ENCODE measurements around the gene SS18.

The SS18 gene

GRCh38 chr18:26091047-26091630 is 726 bp upstream of the SS18 start:
- Histone ChIP-seq H3K79me2 (ENCODE audit: insufficient read depth, low read length) (peaks cover 43% of the 10 kb centered on the region), H3K9me2 (replicated peaks; ENCODE audit: insufficient read depth, low read length) (no peaks in the 10 kb centered on the region), H3K4me3 (ENCODE audit: insufficient read depth, low read length, poor library complexity, severe bottlenecking) (peak overlapping the region; percentile 98), H3K36me3 (ENCODE audit: low read length) (peaks cover 26% of the 10 kb centered on the region), H3K27me3 (ENCODE audit: low read length) (no peaks in the 10 kb centered on the region), H3K27ac (ENCODE audit: low read depth, low read length) (peak overlapping the region; percentile 90), H4K20me1 (ENCODE audit: low read depth, low read length) (peaks cover 31% of the 10 kb centered on the region), H2AFZ (ENCODE audit: low read depth, low read length, severe bottlenecking) (peak overlapping the region; percentile 85), H3K9me3 (ENCODE audit: insufficient read depth, low read length) (no peaks in the 10 kb centered on the region), H3K9ac (ENCODE audit: low read length) (peak overlapping the region; percentile 97), H3K4me2 (ENCODE audit: low read depth, low read length, poor library complexity, severe bottlenecking) (peak overlapping the region; percentile 82), H3F3A (ENCODE audit: insufficient read depth) (peaks cover 25% of the 10 kb centered on the region)
- no peak for TF ChIP-seq EZH2phosphoT487 (conservative IDR thresholded peaks at IDR 0.05; ENCODE audit: low read length)
- TF ChIP-seq, protein P1, sequence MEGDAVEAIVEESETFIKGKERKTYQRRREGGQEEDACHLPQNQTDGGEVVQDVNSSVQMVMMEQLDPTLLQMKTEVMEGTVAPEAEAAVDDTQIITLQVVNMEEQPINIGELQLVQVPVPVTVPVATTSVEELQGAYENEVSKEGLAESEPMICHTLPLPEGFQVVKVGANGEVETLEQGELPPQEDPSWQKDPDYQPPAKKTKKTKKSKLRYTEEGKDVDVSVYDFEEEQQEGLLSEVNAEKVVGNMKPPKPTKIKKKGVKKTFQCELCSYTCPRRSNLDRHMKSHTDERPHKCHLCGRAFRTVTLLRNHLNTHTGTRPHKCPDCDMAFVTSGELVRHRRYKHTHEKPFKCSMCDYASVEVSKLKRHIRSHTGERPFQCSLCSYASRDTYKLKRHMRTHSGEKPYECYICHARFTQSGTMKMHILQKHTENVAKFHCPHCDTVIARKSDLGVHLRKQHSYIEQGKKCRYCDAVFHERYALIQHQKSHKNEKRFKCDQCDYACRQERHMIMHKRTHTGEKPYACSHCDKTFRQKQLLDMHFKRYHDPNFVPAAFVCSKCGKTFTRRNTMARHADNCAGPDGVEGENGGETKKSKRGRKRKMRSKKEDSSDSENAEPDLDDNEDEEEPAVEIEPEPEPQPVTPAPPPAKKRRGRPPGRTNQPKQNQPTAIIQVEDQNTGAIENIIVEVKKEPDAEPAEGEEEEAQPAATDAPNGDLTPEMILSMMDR (IDR thresholded peaks at IDR 0.05; ENCODE audit: insufficient read depth, low read length, poor library complexity, severe bottlenecking): no peak

DNA sequence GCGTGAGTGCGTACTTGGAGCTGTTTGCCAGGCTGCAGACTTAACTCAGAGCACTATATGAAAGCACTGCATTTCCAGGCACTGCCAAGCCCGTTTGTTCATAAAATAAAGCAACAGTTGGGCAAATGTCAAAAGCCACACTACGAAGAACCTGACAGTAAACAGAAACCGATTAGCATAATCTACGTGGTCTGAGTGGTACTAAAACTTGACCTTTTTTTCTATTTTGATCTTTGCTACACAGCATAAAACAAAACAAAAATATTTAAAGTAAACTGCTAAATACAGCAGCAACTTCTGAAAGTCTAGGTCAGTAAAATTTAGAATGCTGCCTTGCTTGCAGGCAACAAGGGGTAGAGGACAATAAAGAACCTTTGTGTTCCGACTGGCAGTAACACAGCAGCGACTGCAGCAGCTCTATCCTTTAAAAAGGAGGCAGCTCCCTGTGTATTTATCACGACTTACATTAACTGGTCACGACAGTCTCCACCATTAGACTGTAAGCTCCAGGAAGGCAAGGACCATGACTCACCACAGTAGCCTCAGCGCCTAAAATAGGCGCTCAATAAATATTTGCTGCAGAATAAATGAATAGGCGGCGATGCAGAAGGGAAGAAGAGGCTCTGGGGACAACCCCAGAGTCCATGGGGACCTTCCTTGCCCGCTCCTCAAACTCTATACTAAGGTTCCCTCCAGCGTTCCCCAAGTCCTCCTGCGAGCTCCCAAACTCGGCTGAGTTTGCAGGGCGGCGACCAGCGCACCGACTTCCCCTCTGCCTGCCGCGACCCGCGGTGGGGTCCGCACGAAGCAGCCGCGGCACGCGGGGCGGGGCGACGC is 902 bp downstream of the SS18 start:
- no peak for TF ChIP-seq EZH2phosphoT487 (conservative IDR thresholded peaks at IDR 0.05; ENCODE audit: low read length)
- TF ChIP-seq, protein P1 (IDR thresholded peaks at IDR 0.05; ENCODE audit: insufficient read depth, low read length, poor library complexity, severe bottlenecking): no peak
- H3K27ac ChIP-seq (ENCODE audit: low read depth, low read length): peak overlapping the region; percentile 90
- peaks cover 43% of the 10 kb centered on the region for H3K36me3 ChIP-seq (ENCODE audit: low read length)
- peak overlapping the region; percentile 82 for H3K4me2 ChIP-seq (ENCODE audit: low read depth, low read length, poor library complexity, severe bottlenecking)
- no peaks in the 10 kb centered on the region for H3K9me3 ChIP-seq (ENCODE audit: insufficient read depth, low read length)
- H3K9me2 ChIP-seq (replicated peaks; ENCODE audit: insufficient read depth, low read length): no peaks in the 10 kb centered on the region
- no peaks in the 10 kb centered on the region for H3K27me3 ChIP-seq (ENCODE audit: low read length)
- H3F3A ChIP-seq (ENCODE audit: insufficient read depth): peaks cover 35% of the 10 kb centered on the region
- H3K4me3 ChIP-seq (ENCODE audit: insufficient read depth, low read length, poor library complexity, severe bottlenecking): peak overlapping the region; percentile 98
- peak overlapping the region; percentile 97 for H3K9ac ChIP-seq (ENCODE audit: low read length)
- H4K20me1 ChIP-seq (ENCODE audit: low read depth, low read length): peaks cover 45% of the 10 kb centered on the region
- no peak overlapping the region for H2AFZ ChIP-seq (ENCODE audit: low read depth, low read length, severe bottlenecking)
- peaks cover 59% of the 10 kb centered on the region for H3K79me2 ChIP-seq (ENCODE audit: insufficient read depth, low read length)

DNA sequence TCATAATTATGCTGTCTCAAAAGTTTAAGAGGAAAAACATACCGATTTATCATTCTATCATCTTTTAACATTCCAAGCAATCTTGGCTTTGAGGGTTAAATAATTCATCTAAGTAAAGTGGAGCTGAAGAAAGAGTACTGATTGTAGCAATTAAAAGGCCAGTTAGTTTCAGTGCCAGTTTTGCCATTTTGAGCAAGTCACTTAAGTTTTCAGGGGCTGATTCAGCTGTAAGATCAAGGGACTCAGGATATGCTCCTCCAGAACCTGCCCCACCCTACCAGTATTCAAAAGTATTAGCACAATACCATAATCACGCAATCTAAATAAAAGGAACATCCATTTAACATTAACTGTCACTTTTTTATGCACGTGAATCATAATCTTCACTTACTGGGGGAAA is 1.9 kb downstream of the SS18 start:
- TF ChIP-seq EZH2phosphoT487 (conservative IDR thresholded peaks at IDR 0.05; ENCODE audit: low read length): no peak
- peaks cover 41% of the 10 kb centered on the region for H3F3A ChIP-seq (ENCODE audit: insufficient read depth)
- peaks cover 53% of the 10 kb centered on the region for H3K36me3 ChIP-seq (ENCODE audit: low read length)
- no peaks in the 10 kb centered on the region for H3K9me2 ChIP-seq (replicated peaks; ENCODE audit: insufficient read depth, low read length)
- no peaks in the 10 kb centered on the region for H3K9me3 ChIP-seq (ENCODE audit: insufficient read depth, low read length)
- peaks cover 55% of the 10 kb centered on the region for H4K20me1 ChIP-seq (ENCODE audit: low read depth, low read length)
- H2AFZ ChIP-seq (ENCODE audit: low read depth, low read length, severe bottlenecking): no peak overlapping the region
- no peaks in the 10 kb centered on the region for H3K27me3 ChIP-seq (ENCODE audit: low read length)
- H3K79me2 ChIP-seq (ENCODE audit: insufficient read depth, low read length): peaks cover 69% of the 10 kb centered on the region
- H3K9ac ChIP-seq (ENCODE audit: low read length): peak overlapping the region; percentile 97
- H3K4me2 ChIP-seq (ENCODE audit: low read depth, low read length, poor library complexity, severe bottlenecking): peak overlapping the region; percentile 82
- H3K4me3 ChIP-seq (ENCODE audit: insufficient read depth, low read length, poor library complexity, severe bottlenecking): peak overlapping the region; percentile 98
- H3K27ac ChIP-seq (ENCODE audit: low read depth, low read length): peak overlapping the region; percentile 90

GRCh38 chr18:26086959-26087358 is 3.5 kb downstream of the SS18 start:
- no peak overlapping the region for H2AFZ ChIP-seq (ENCODE audit: low read depth, low read length, severe bottlenecking)
- peak overlapping the region; percentile 97 for H3K9ac ChIP-seq (ENCODE audit: low read length)
- H3K4me3 ChIP-seq (ENCODE audit: insufficient read depth, low read length, poor library complexity, severe bottlenecking): peak overlapping the region; percentile 98
- H3K27me3 ChIP-seq (ENCODE audit: low read length): no peaks in the 10 kb centered on the region
- TF ChIP-seq EZH2phosphoT487 (conservative IDR thresholded peaks at IDR 0.05; ENCODE audit: low read length): no peak
- no peaks in the 10 kb centered on the region for H3K9me3 ChIP-seq (ENCODE audit: insufficient read depth, low read length)
- H3K79me2 ChIP-seq (ENCODE audit: insufficient read depth, low read length): peaks cover 84% of the 10 kb centered on the region
- no peaks in the 10 kb centered on the region for H3K9me2 ChIP-seq (replicated peaks; ENCODE audit: insufficient read depth, low read length)
- H3K36me3 ChIP-seq (ENCODE audit: low read length): peaks cover 68% of the 10 kb centered on the region
- H3K27ac ChIP-seq (ENCODE audit: low read depth, low read length): peak overlapping the region; percentile 1; the same call in 1 of the 2 replicates
- peaks cover 38% of the 10 kb centered on the region for H3F3A ChIP-seq (ENCODE audit: insufficient read depth)
- peaks cover 69% of the 10 kb centered on the region for H4K20me1 ChIP-seq (ENCODE audit: low read depth, low read length)
- peak overlapping the region; percentile 82 for H3K4me2 ChIP-seq (ENCODE audit: low read depth, low read length, poor library complexity, severe bottlenecking)
